Measurements from ENCODE around the gene OPN5. TPM values are rescaled to one million over a fixed set of nuclear protein-coding genes. Genes with fewer than 3 reads are reported as not detected.

The OPN5 gene
- total and polyA plus RNA-seq, 11 donors = 0.11 to 0.89 (median 0.45) TPM; not detected in 3

GRCh38 chr6:47794577-47795135, 12.8 kb downstream of the OPN5 start:
- WGBS, 4 donors = 40 to 53% (median 47%) methylated on average over 8 of the region's 8 CpGs
- Histone ChIP-seq H3K4me3 (peak overlapping the region in 1 of 12 donors; percentile 12), H3K27ac (peak overlapping the region in 4 of 12 donors; percentile 21 to 63 (median 57)), H3K9me3 (no peaks in the 10 kb centered on the region), H3K36me3 (no peaks in the 10 kb centered on the region), H3K27me3 (peaks cover 0 to 10% (median 0%) of the 10 kb centered on the region in 9 donors), H3K4me1 (no peaks in the 10 kb centered on the region)
- intact Hi-C loops (cut with DNase I) = loop anchor here in 2 of 10 donors (10.0 kb wide), 2 partner anchors 140 to 680 kb away; no protein-coding TSS in a partner anchor
- peak in 2 of 4 donors; percentile 10 to 78 for ATAC-seq
- TF ChIP-seq POLR2A (IDR thresholded peaks at IDR 0.05) = no peak
- DNase-seq = no peak

- no peaks in the 10 kb centered on the region for H3K36me3 ChIP-seq
- no peak for TF ChIP-seq POLR2A (IDR thresholded peaks at IDR 0.05)
- TF ChIP-seq CTCF (IDR thresholded peaks at IDR 0.05) = no peak
- DNase-seq (no peak), ATAC-seq (no peak)
- no peak overlapping the region for H3K27ac ChIP-seq
- H3K4me3 ChIP-seq = no peak overlapping the region
- no peaks in the 10 kb centered on the region for H3K9me3 ChIP-seq
- intact Hi-C loops (cut with DNase I) = loop anchor here in 1 of 10 donors (10.0 kb wide), 1 partner anchor 133 kb away; no protein-coding TSS in a partner anchor
- WGBS, 4 donors = 28 to 55% (median 44%) methylated on average over 2 of the region's 2 CpGs
- H3K4me1 ChIP-seq = no peaks in the 10 kb centered on the region
- H3K27me3 ChIP-seq = peaks cover 0 to 9% (median 0%) of the 10 kb centered on the region in 9 donors
These were observed 20.2 kb downstream of the OPN5 start for GRCh38 chr6:47801984-47802383.

- 83 to 90% (median 87%) methylated on average over 2 of the region's 2 CpGs for WGBS, 4 donors
- Histone ChIP-seq H3K36me3 (no peaks in the 10 kb centered on the region), H3K9me3 (no peaks in the 10 kb centered on the region), H3K4me1 (no peaks in the 10 kb centered on the region), H3K27me3 (peaks cover 0 to 9% (median 0%) of the 10 kb centered on the region in 9 donors), H3K27ac (no peak overlapping the region), H3K4me3 (no peak overlapping the region)
- ATAC-seq = no peak
- TF ChIP-seq CTCF (IDR thresholded peaks at IDR 0.05) (no peak), POLR2A (IDR thresholded peaks at IDR 0.05) (no peak)
- DNase-seq = no peak
- intact Hi-C loops (cut with DNase I) = loop anchor here in 1 of 10 donors (10.0 kb wide), 1 partner anchor 130 kb away; no protein-coding TSS in a partner anchor
These were observed 23.0 kb downstream of the OPN5 start for GRCh38 chr6:47804821-47805220.

- peaks cover 0 to 7% (median 0%) of the 10 kb centered on the region in 9 donors for H3K27me3 ChIP-seq
- no peaks in the 10 kb centered on the region for H3K4me1 ChIP-seq
- H3K36me3 ChIP-seq = no peaks in the 10 kb centered on the region
- no peak for ATAC-seq
- H3K27ac ChIP-seq = no peak overlapping the region
- intact Hi-C loops (cut with DNase I) = loop anchor here in 1 of 10 donors (10.0 kb wide), 1 partner anchor 125 kb away; no protein-coding TSS in a partner anchor
- no peak for DNase-seq
- H3K9me3 ChIP-seq = no peaks in the 10 kb centered on the region
- 92 to 96% (median 94%) methylated on average over 8 of the region's 8 CpGs for WGBS, 4 donors
- TF ChIP-seq POLR2A (IDR thresholded peaks at IDR 0.05) = no peak
- no peak for TF ChIP-seq CTCF (IDR thresholded peaks at IDR 0.05)
- H3K4me3 ChIP-seq = no peak overlapping the region
These were observed 28.0 kb downstream of the OPN5 start for GRCh38 chr6:47809873-47810272.

All from heart left ventricle (tissue), 16 donors.